GM12872 (cell line): ENCODE data around the gene GIMD1.

Experiments
- TF ChIP-seq, protein P1 (sequence below): IDR thresholded peaks from 3 replicates; pipeline ENCODE4 v1.5.1; 2011; ENCODE audit warnings: low read depth, mild to moderate bottlenecking, low read length, moderate library complexity; ENCODE audit not compliant: insufficient read depth

GIMD1 gene

DNA sequence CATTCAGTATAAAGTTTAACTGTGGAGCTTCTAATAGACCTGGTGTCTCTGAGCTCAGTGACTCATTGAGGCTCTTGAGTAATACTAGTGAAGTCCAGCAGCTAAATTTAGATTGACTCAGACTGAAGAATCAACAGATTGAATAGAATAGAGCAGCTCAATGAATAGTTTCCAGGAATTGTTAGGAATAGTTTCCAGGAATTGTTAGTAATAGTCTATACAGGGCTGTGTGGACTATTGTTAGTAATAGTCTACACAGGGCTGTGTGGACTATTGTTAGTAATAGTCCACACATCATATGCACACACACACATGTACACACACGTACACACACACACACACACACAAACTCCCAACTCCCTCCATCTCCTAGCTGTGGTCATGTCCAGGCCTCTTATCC, 3.0 kb downstream of the GIMD1 start:
- TF ChIP-seq, protein P1, sequence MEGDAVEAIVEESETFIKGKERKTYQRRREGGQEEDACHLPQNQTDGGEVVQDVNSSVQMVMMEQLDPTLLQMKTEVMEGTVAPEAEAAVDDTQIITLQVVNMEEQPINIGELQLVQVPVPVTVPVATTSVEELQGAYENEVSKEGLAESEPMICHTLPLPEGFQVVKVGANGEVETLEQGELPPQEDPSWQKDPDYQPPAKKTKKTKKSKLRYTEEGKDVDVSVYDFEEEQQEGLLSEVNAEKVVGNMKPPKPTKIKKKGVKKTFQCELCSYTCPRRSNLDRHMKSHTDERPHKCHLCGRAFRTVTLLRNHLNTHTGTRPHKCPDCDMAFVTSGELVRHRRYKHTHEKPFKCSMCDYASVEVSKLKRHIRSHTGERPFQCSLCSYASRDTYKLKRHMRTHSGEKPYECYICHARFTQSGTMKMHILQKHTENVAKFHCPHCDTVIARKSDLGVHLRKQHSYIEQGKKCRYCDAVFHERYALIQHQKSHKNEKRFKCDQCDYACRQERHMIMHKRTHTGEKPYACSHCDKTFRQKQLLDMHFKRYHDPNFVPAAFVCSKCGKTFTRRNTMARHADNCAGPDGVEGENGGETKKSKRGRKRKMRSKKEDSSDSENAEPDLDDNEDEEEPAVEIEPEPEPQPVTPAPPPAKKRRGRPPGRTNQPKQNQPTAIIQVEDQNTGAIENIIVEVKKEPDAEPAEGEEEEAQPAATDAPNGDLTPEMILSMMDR = no peak

- TF ChIP-seq, protein P1 = no peak
These were observed 4.3 kb downstream of the GIMD1 start for GRCh38 chr4:106364282-106364681.

GRCh38 chr4:106362086-106362825, 6.3 kb downstream of the GIMD1 start:
- TF ChIP-seq, protein P1 = no peak

- TF ChIP-seq, protein P1 = no peak
These were observed 9.7 kb downstream of the GIMD1 start for GRCh38 chr4:106358899-106359298.

DNA sequence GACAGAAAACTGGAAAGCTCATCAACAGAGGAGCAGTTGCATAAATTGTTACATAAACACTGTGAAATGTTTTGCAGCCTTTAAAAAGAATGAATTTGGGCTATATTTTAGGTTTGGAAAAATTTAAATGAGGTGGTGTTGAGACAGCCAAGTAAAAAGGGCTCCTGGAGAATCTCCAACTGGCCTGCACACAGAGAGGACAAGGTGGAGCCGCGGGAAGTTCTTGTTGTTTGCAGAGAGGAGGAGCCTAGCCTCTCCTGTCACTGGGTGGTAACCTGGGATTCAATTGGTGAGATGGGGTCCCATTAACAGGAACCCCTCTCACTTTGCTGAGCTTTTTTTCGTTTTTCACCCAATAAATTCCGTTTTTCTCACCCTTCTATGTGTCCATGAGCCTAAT, 13.4 kb downstream of the GIMD1 start:
- TF ChIP-seq, protein P1 = no peak

DNA sequence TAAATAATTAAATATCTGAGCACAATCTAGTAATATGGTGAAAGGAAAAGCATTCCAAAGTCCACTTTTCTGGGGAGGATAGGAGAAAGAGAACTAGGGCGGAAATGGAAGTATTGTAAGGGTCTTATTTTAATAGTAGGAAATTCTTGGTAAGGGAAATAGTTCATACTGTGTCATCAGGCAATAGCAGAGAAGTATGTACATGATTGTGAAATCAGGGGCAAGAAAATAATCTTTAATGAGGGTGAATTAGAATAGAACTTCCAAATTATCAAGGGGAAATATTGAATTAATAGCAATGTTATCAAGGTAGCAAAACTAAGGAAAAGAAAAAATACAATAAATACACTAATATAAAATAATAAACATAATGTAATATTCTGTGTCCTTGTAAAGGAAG, 14.8 kb downstream of the GIMD1 start:
- TF ChIP-seq, protein P1 = no peak

DNA sequence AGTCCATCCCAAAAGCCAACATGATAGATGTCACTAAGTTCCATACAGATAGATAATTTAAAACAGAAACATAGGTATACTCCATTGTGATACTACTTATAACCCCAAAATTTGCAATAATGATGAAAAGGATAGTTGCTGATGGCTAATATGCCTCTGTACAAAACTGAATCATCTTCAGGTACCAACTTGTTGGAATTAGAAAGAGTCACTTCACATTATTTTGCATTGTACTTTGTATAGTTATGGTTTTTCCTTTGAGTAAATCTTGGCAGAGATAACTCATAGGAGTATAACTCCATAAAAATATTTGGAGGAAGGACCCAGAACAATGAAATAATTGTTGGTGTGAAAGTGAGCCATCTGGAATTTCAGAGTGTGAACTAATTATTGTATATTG, 17.6 kb downstream of the GIMD1 start:
- TF ChIP-seq, protein P1 = no peak

DNA sequence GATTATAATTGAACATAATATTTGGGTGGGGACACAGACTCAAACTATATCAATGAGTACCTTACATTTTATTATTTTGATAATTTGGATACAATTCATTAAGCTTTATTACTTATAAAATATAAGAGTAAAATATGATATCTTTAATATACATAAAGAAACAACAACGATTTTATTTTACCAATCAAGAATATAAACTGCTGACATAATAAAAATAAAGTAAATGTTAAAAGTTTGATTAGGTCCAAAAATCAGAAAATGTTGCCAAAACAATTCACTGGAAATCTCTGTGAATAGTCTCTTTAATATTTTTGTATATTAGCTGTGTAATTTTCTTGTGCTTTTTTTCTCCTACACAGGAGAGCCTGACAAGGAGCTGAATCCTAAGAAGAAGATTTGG, 21.4 kb downstream of the GIMD1 start:
- TF ChIP-seq, protein P1 = no peak
